Activated CD4-positive, alpha-beta T cell treated with anti-CD3 and anti-CD28 coated beads, Interleukin-10, Interleukin-2, amounts not matched to agents 100 ng/mL and 50 ng/mL, durations not matched to agents 16 hours and 8 hours (primary cell): ENCODE data around the gene QPCT.
"Not testable (repeated sequence)": the region's sequence is repeated elsewhere in the genome, so short reads cannot be mapped to it uniquely, and the experiment has no call there.

Source experiments
- DNase-seq: peaks from one replicate; pipeline ENCODE4 v3.0.0-alpha.2; 2020

QPCT gene

GRCh38 chr2:37361994-37362698 lies 17.7 kb downstream of the QPCT start:
- no peak for DNase-seq

- DNase-seq = no peak
Measured at GRCh38 chr2:37364351-37364750, 19.9 kb downstream of the QPCT start.

- DNase-seq = peak; percentile 58
Measured at GRCh38 chr2:37365669-37366068, 21.2 kb downstream of the QPCT start.

GRCh38 chr2:37366773-37367172 lies 22.3 kb downstream of the QPCT start:
- DNase-seq = peak; percentile 27

GRCh38 chr2:37367310-37367709 lies 22.9 kb downstream of the QPCT start:
- DNase-seq = no peak

DNA sequence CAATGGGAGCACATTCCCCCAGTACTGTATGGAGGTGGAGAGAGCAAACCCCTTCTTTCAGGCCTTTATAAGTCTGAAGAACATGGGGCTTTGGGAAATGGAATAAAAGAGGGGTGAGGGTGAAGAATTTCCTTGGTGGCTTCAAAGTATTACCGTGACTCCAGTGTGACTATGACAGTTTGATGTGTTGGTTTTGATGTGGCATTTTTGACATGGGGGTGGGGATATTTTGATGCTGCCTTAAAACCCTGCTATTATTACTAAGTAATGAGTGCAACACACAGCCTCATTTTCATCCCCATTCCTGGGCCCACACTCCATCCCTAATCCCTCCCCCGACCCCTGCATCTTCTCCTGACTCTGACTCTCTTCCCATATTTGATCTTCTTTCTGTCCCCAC lies 23.6 kb downstream of the QPCT start:
- no peak for DNase-seq

- no peak for DNase-seq
Measured at GRCh38 chr2:37370666-37371065, 26.2 kb downstream of the QPCT start.

- no peak for DNase-seq
Measured at GRCh38 chr2:37372000-37372399, 27.6 kb downstream of the QPCT start.

- DNase-seq = no peak
Measured at GRCh38 chr2:37375741-37376288, 31.4 kb downstream of the QPCT start.

- peak; percentile 89 for DNase-seq
Measured at GRCh38 chr2:37376421-37377186, 32.2 kb downstream of the QPCT start.

DNA sequence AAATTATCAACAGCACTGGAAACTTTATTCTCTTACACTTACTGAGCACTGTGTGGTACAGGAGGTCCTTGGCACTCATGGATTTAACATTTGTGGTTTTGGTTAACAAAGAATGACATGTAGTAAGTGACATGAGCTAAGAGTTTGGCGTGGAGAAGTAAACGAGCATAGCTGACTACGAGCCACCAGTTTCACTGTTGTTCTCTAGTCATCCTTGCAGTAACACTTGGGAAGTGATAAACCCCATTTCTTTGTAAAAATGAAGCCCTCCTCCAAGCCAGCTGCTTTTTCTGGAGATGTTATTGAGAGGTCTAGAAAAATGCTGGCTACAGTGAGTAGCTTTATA lies 32.7 kb downstream of the QPCT start:
- peak; percentile 86 for DNase-seq

DNA sequence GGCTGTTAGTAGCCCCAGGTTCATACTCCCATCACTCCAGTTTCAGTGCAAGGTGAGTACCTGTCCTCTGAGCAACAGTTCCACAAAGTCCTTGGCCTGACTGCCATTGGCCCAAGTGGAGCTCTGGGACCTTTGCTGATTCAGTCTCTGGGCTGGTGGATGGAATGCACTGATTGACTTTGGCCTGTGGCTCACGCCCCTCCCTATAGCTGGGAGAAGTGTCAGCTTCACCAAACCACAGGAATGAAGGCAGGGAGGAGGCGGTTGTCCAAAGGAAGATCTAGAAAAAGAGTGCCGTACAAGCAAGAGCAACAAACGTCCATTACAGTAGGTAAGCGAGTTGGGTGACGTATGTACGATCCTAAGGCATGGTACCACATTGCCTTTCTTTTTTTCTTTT lies 34.0 kb downstream of the QPCT start:
- no peak for DNase-seq

DNA sequence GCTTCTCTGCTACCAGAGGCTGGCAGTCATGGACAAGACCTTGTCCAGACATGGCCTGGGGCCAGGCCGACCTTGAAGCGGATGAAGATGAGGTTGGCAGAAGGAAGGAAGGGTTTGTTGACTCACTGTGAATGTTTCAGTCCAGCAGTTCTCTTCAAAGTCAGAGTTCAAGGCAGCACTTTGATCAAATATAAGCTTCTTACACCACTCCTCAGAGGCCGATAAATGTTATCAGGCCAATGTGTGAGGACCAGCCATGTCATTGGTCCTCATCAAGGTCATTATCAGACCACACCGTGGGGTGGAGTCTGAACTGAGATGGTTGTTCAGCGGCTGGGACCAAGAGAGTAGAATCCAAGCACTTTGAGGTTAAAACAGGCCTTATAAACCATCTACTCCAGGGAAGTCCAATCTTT lies 35.5 kb downstream of the QPCT start:
- DNase-seq = no peak

- not testable (repeated sequence) for DNase-seq
Measured at GRCh38 chr2:37380787-37381186, 36.4 kb downstream of the QPCT start.

GRCh38 chr2:37384261-37384660 lies 39.8 kb downstream of the QPCT start:
- DNase-seq = not testable (repeated sequence)

DNA sequence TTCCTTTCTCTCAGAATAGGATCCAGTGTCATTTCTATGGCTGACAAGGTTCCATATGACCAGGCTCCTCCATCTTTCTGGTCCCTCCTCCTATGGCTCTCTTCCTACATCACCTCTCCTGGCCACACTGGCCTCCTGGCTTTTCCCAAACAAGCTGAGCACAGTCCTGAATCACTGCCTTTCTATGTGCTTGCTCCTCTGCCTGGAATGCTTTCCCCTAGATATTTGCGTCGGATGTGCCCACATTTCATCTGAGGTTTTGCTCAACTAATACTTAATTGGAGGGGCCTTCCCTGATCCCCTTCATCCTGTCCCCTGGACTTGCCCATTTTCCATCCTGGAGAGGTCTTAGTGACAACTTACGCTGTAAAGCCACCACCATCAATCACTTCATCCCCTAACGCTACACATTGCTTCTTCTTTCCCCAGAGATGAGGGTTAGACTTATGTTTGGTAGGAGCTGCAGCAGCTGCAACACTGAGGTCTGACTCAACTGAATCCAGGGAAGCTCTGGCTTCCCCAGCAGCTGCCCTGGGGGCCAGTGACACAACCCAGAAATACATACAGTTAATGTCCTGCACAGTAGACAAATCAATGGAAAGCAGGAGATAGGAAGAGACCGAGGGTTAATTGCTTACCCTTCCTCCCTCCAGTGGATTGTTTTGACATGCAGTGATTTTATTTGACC lies 42.9 kb downstream of the QPCT start:
- DNase-seq = no peak

DNA sequence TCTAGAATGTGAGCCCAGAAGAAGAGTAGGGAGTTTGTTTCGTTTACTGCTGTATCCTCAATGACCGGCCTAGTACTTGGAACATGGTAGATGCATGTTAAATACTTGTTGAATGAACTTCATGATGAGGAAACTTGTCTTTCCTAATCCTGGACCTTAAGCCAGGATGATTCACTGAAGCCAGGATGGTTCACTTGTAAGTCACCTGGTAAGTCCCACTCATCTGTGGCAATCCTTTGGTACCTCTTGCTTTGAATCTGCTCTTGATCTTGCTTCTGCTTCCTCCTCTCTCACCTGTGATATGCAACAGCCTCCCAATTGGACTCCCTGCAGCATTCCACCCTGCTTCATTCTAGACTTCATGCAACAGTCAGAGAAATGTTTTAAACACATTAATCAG lies 43.6 kb downstream of the QPCT start:
- no peak for DNase-seq

- peak; percentile 38 for DNase-seq
Measured at GRCh38 chr2:37389395-37389794, 45.0 kb downstream of the QPCT start.

DNA sequence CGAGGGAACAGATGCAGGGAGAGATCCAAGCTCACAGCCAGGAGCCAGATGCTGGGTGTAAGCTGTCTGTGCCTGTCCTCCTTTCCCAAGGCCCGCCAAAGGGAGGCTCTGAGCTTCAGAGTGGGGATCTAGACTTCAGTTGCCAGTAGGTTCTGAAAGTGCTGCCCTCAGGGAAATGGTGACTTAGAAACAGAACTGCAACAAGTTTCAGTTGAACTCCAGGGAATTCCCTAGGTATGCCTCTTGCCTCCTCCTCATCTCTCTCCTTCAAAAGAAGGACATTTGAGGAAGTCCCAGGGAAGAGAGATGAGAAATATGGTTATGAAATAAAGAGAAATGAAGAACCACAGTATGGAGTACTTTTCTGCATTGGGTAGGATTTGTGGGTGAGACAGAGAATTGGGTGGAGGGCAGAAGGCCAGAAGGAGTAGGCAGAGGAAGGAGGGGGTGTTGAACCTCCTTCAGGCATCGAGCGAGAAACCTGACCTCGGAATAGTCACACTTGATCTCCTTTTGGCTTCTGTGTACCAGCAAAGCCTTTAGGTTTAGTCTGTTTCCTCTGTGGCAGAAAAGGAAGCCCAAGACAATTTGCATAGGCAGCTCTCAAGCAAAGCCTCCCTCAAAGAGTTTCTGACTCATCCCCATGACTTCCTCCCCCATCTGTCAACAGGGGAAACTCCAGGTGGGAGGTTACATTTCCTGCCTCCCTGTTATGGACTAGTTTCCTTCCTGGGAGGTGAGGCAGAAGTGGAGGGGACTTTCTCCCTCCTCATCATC lies 45.7 kb downstream of the QPCT start:
- peak; percentile 91 for DNase-seq

DNA sequence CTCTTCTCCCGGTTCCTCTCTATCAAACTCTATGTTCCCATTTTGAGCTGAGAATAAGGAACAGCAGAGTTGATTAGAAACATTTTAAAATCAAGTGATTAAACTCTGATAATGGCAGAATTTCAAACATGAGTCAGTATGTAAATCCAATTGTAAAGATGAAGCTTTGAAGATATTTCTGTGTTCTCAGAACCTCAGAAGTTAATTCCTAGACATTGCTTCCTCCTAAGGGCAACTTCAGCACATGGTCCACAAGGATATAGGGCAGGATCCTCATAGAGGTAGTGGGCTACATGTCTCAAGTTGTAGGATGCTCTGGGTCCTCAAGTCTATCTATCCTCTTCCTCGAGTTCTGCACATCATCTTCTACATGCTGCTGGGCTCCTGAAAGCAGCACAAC lies 46.3 kb downstream of the QPCT start:
- DNase-seq = no peak

- no peak for DNase-seq
Measured at GRCh38 chr2:37391711-37392110, 47.3 kb downstream of the QPCT start.

GRCh38 chr2:37392428-37392827 lies 48.0 kb downstream of the QPCT start:
- no peak for DNase-seq

GRCh38 chr2:37394263-37394662 lies 49.8 kb downstream of the QPCT start:
- no peak for DNase-seq
